Mesenchymal stem cell (in vitro differentiated cells and primary cell): ENCODE results near the gene ANO7.

Experiments
- DNase-seq: peaks from one replicate; pipeline ENCODE4 v3.0.0-alpha.2; 2013
- H2AFZ ChIP-seq: one replicate; pipeline ENCODE4 v1.6.1; 2013; ENCODE audit warnings: low read depth, mild to moderate bottlenecking, control low read depth, inconsistent platforms, low read length, moderate library complexity
- H2AK5ac ChIP-seq: 2 replicates; pipeline ENCODE4 v1.6.1; 2013; ENCODE audit warnings: low read length, moderate library complexity, mild to moderate bottlenecking, inconsistent platforms; ENCODE audit not compliant: severe bottlenecking
- H2BK120ac ChIP-seq: one replicate; pipeline ENCODE4 v1.6.1; 2013; ENCODE audit warnings: low read depth, mild to moderate bottlenecking, inconsistent platforms, low read length, moderate library complexity
- H2BK12ac ChIP-seq, 2 experiments: one replicate each; pipeline ENCODE4 v1.6.1; 2013; ENCODE audit warnings: inconsistent platforms in 2 of 2, low read length in 2 of 2, mild to moderate bottlenecking in 2 of 2, moderate library complexity in 2 of 2, control low read depth in 1 of 2
- H2BK15ac ChIP-seq: one replicate; pipeline ENCODE4 v1.6.1; 2013; ENCODE audit warnings: mild to moderate bottlenecking, low read depth, inconsistent platforms; ENCODE audit not compliant: poor library complexity, severe bottlenecking
- H2BK5ac ChIP-seq: 2 replicates; pipeline ENCODE4 v1.6.1; 2013; ENCODE audit warnings: low read depth, mild to moderate bottlenecking, low read length, control low read depth, inconsistent platforms; ENCODE audit not compliant: poor library complexity, severe bottlenecking
- H3K14ac ChIP-seq, 2 experiments: one replicate each; pipeline ENCODE4 v1.6.1; 2013; ENCODE audit warnings: inconsistent platforms in 2 of 2, low read length in 2 of 2, control low read depth in 1 of 2, mild to moderate bottlenecking in 1 of 2, moderate library complexity in 1 of 2
- H3K18ac ChIP-seq, 2 experiments: one replicate each; pipeline ENCODE4 v1.6.1; 2013; ENCODE audit warnings: inconsistent platforms in 2 of 2, low read length in 2 of 2, control low read depth in 1 of 2, low read depth in 1 of 2, mild to moderate bottlenecking in 1 of 2
- H3K23ac ChIP-seq, 2 experiments: one replicate each; pipeline ENCODE4 v1.6.1; 2013; ENCODE audit warnings: inconsistent platforms in 2 of 2, low read length in 2 of 2, mild to moderate bottlenecking in 2 of 2, moderate library complexity in 2 of 2, control low read depth in 1 of 2
- H3K27ac ChIP-seq: 2 replicates; pipeline ENCODE4 v1.5.1; 2013; ENCODE audit warnings: mild to moderate bottlenecking, moderate library complexity, low read length, control low read depth, inconsistent platforms; ENCODE audit not compliant: poor library complexity, severe bottlenecking
- H3K27me3 ChIP-seq, 2 experiments: 2 replicates each; pipeline versions ENCODE4 v1.6.1 to v1.7.0; 2013; ENCODE audit warnings: low read length in 2 of 2, mild to moderate bottlenecking in 2 of 2, moderate library complexity in 2 of 2, control low read depth in 1 of 2, inconsistent platforms in 1 of 2; ENCODE audit not compliant: control insufficient read depth in 1 of 2, insufficient read depth in 1 of 2
- H3K36me3 ChIP-seq, 2 experiments: 2 replicates each; pipeline versions ENCODE4 v1.6.1 to v1.7.0; 2013; ENCODE audit warnings: low read length in 2 of 2, control low read depth in 1 of 2, inconsistent platforms in 1 of 2, low read depth in 1 of 2, mild to moderate bottlenecking in 1 of 2; ENCODE audit not compliant: insufficient read depth in 2 of 2, control insufficient read depth in 1 of 2
- H3K4ac ChIP-seq, 2 experiments: one replicate each; pipeline ENCODE4 v1.6.1; 2013; ENCODE audit warnings: inconsistent platforms in 2 of 2, low read length in 2 of 2, mild to moderate bottlenecking in 2 of 2, moderate library complexity in 2 of 2, control low read depth in 1 of 2, low read depth in 1 of 2
- H3K4me1 ChIP-seq: 2 replicates; pipeline ENCODE4 v1.6.1; 2013; ENCODE audit warnings: low read depth, low read length, control low read depth; ENCODE audit not compliant: control insufficient read depth, insufficient read depth
- H3K4me2 ChIP-seq: 2 replicates; pipeline ENCODE4 v1.6.1; 2013; ENCODE audit warnings: low read length, mild to moderate bottlenecking, inconsistent platforms; ENCODE audit not compliant: poor library complexity, severe bottlenecking
- H3K4me3 ChIP-seq, 2 experiments: 2 replicates each; pipeline versions ENCODE4 v1.5.1 to v1.7.0; 2013; ENCODE audit warnings: low read length in 2 of 2, mild to moderate bottlenecking in 2 of 2, control low read depth in 1 of 2, low read depth in 1 of 2; ENCODE audit not compliant: insufficient read depth in 1 of 2
- H3K79me1 ChIP-seq: replicated peaks from 2 replicates; pipeline ENCODE4 v1.6.1; 2013; ENCODE audit warnings: mild to moderate bottlenecking, control low read depth, low read length, inconsistent platforms; ENCODE audit not compliant: poor library complexity, severe bottlenecking
- H3K9ac ChIP-seq: 2 replicates; pipeline ENCODE4 v1.7.0; 2013; ENCODE audit warnings: mild to moderate bottlenecking, low read length, moderate library complexity
- H3K9me3 ChIP-seq: 2 replicates; pipeline ENCODE4 v1.7.0; 2013; ENCODE audit warnings: mild to moderate bottlenecking, low read length; ENCODE audit not compliant: control insufficient read depth
- H4K8ac ChIP-seq: one replicate; pipeline ENCODE4 v1.6.1; 2013; ENCODE audit warnings: inconsistent platforms, mild to moderate bottlenecking, low read length, moderate library complexity
- H4K91ac ChIP-seq: one replicate; pipeline ENCODE4 v1.6.1; 2013; ENCODE audit warnings: mild to moderate bottlenecking, low read length, inconsistent platforms
- WGBS: methylation state at CpG from one replicate; pipeline ENCODE4 v1.1.7; 2013; ENCODE audit warnings: mixed read lengths; 5-methylcytosine and 5-hydroxymethylcytosine counted together

The ANO7 gene

GRCh38 chr2:241141214-241141770 lies 47.2 kb upstream of the ANO7 start:
- no peak overlapping the region for H2BK5ac ChIP-seq
- no peak overlapping the region for H3K14ac ChIP-seq
- H3K4me2 ChIP-seq = no peak overlapping the region
- no peak overlapping the region for H4K91ac ChIP-seq
- H3K36me3 ChIP-seq = peaks cover 17 to 24% of the 10 kb centered on the region in 2 experiments
- 95% methylated on average over 14 of the region's 14 CpGs for WGBS
- no peak overlapping the region for H2AFZ ChIP-seq
- no peaks in the 10 kb centered on the region for H3K27me3 ChIP-seq
- DNase-seq = no peak
- H3K18ac ChIP-seq = no peak overlapping the region
- no peak overlapping the region for H2BK12ac ChIP-seq
- no peak overlapping the region for H3K23ac ChIP-seq
- peaks cover 7% of the 10 kb centered on the region for H3K79me1 ChIP-seq
- H4K8ac ChIP-seq = no peak overlapping the region
- H3K27ac ChIP-seq = no peak overlapping the region
- H3K4ac ChIP-seq = no peak overlapping the region
- no peak overlapping the region for H2BK120ac ChIP-seq
- no peak overlapping the region for H2BK15ac ChIP-seq
- no peak overlapping the region for H3K4me3 ChIP-seq
- no peaks in the 10 kb centered on the region for H3K4me1 ChIP-seq
- H3K9ac ChIP-seq = no peak overlapping the region
- no peak overlapping the region for H2AK5ac ChIP-seq
- H3K9me3 ChIP-seq = no peaks in the 10 kb centered on the region

GRCh38 chr2:241142063-241142462 lies 46.4 kb upstream of the ANO7 start:
- no peak overlapping the region for H4K8ac ChIP-seq
- peaks cover 13 to 19% of the 10 kb centered on the region in 2 experiments for H3K36me3 ChIP-seq
- no peaks in the 10 kb centered on the region for H3K9me3 ChIP-seq
- no peak overlapping the region for H2AK5ac ChIP-seq
- H2AFZ ChIP-seq = no peak overlapping the region
- H3K4me1 ChIP-seq = no peaks in the 10 kb centered on the region
- 96% methylated on average over 6 of the region's 6 CpGs for WGBS
- no peak overlapping the region for H4K91ac ChIP-seq
- H3K4me2 ChIP-seq = no peak overlapping the region
- no peak overlapping the region for H3K27ac ChIP-seq
- no peak overlapping the region for H3K9ac ChIP-seq
- no peak overlapping the region for H3K14ac ChIP-seq
- no peak overlapping the region for H2BK5ac ChIP-seq
- H3K27me3 ChIP-seq = no peaks in the 10 kb centered on the region
- H2BK120ac ChIP-seq = no peak overlapping the region
- no peak overlapping the region for H3K4ac ChIP-seq
- DNase-seq = no peak
- no peak overlapping the region for H3K4me3 ChIP-seq
- no peak overlapping the region for H2BK12ac ChIP-seq
- H2BK15ac ChIP-seq = no peak overlapping the region
- H3K79me1 ChIP-seq = peaks cover 9% of the 10 kb centered on the region
- no peak overlapping the region for H3K23ac ChIP-seq
- H3K18ac ChIP-seq = no peak overlapping the region

GRCh38 chr2:241142593-241142992 lies 45.9 kb upstream of the ANO7 start:
- peaks cover 8 to 18% of the 10 kb centered on the region in 2 experiments for H3K36me3 ChIP-seq
- H2BK15ac ChIP-seq = no peak overlapping the region
- no peak for DNase-seq
- H2BK120ac ChIP-seq = no peak overlapping the region
- no peak overlapping the region for H4K91ac ChIP-seq
- no peak overlapping the region for H4K8ac ChIP-seq
- no peak overlapping the region for H3K4ac ChIP-seq
- no peak overlapping the region for H2BK12ac ChIP-seq
- H2AFZ ChIP-seq = no peak overlapping the region
- H3K27ac ChIP-seq = no peak overlapping the region
- H3K79me1 ChIP-seq = peaks cover 9% of the 10 kb centered on the region
- no peak overlapping the region for H3K9ac ChIP-seq
- H3K23ac ChIP-seq = no peak overlapping the region
- no peaks in the 10 kb centered on the region for H3K4me1 ChIP-seq
- WGBS = 94% methylated on average over 9 of the region's 9 CpGs
- H3K4me3 ChIP-seq = no peak overlapping the region
- H2BK5ac ChIP-seq = no peak overlapping the region
- no peak overlapping the region for H3K14ac ChIP-seq
- no peak overlapping the region for H3K4me2 ChIP-seq
- H3K27me3 ChIP-seq = no peaks in the 10 kb centered on the region
- no peak overlapping the region for H3K18ac ChIP-seq
- no peaks in the 10 kb centered on the region for H3K9me3 ChIP-seq
- H2AK5ac ChIP-seq = no peak overlapping the region

DNA sequence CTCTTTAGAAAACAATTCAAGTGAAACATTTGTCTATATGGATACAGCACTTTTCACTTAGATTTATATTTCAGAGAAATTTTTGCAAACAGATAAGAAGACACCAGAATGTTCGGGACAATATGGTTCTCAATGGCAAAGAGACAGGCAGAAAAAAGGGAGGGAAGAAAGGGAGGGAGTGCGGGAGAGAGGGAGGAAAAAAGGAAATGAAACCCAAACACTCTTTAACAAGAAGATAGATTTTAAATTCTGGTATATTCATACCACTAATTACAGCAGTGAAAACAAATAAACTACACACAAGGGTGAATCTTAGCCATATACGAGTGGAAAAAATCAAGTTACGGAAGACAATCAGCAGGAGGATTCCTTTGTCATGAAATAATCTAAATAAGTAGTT lies 42.2 kb upstream of the ANO7 start:
- H4K8ac ChIP-seq = no peak overlapping the region
- no peak overlapping the region for H3K9ac ChIP-seq
- peaks cover 21% of the 10 kb centered on the region for H3K79me1 ChIP-seq
- no peak overlapping the region for H2BK120ac ChIP-seq
- H3K4me1 ChIP-seq = peaks cover 9% of the 10 kb centered on the region
- peaks cover 0 to 7% of the 10 kb centered on the region in 2 experiments for H3K36me3 ChIP-seq
- WGBS = 62% methylated on average over 2 of the region's 4 CpGs
- no peaks in the 10 kb centered on the region for H3K9me3 ChIP-seq
- H4K91ac ChIP-seq = no peak overlapping the region
- no peak overlapping the region for H2BK5ac ChIP-seq
- no peak for DNase-seq
- H2BK12ac ChIP-seq = no peak overlapping the region
- no peak overlapping the region for H3K18ac ChIP-seq
- H3K4me2 ChIP-seq = no peak overlapping the region
- no peak overlapping the region for H2BK15ac ChIP-seq
- no peak overlapping the region for H2AK5ac ChIP-seq
- H3K27ac ChIP-seq = no peak overlapping the region
- no peak overlapping the region for H3K4ac ChIP-seq
- H3K23ac ChIP-seq = no peak overlapping the region
- no peak overlapping the region for H3K14ac ChIP-seq
- no peak overlapping the region for H3K4me3 ChIP-seq
- no peak overlapping the region for H2AFZ ChIP-seq
- no peaks in the 10 kb centered on the region for H3K27me3 ChIP-seq
